Measurements from ENCODE around the gene PDZD4.

DNA sequence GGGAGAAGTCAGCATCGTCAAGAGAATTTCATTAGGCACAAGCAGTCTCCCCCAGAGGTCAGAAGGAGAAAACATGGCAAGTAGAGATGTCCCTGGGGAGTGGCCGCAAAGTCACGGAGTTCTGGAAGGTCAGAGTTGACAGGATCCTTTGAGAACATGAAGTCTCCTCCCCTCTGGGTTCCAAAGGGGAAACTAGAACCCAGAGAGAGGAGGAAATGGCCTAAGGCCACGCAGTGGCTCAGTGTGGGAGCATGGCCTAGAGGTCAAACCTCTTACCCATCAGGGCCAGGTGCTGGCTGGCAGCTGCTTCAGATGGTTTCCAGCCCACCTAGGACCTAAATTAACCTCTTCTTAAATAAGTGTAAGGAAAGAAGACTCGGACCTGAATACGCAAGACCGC, 37.1 kb downstream of the PDZD4 start:
- TF ChIP-seq, protein P1, sequence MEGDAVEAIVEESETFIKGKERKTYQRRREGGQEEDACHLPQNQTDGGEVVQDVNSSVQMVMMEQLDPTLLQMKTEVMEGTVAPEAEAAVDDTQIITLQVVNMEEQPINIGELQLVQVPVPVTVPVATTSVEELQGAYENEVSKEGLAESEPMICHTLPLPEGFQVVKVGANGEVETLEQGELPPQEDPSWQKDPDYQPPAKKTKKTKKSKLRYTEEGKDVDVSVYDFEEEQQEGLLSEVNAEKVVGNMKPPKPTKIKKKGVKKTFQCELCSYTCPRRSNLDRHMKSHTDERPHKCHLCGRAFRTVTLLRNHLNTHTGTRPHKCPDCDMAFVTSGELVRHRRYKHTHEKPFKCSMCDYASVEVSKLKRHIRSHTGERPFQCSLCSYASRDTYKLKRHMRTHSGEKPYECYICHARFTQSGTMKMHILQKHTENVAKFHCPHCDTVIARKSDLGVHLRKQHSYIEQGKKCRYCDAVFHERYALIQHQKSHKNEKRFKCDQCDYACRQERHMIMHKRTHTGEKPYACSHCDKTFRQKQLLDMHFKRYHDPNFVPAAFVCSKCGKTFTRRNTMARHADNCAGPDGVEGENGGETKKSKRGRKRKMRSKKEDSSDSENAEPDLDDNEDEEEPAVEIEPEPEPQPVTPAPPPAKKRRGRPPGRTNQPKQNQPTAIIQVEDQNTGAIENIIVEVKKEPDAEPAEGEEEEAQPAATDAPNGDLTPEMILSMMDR (IDR thresholded peaks at IDR 0.05; ENCODE audit: insufficient read depth, low read depth, low read length), result no peak
- TF ChIP-seq EZH2 (IDR thresholded peaks at IDR 0.05; ENCODE audit: insufficient read depth, low read length), result no peak
